NCI-H1436 treated with DMSO at 0.1 percent for 48 hours (cell line): ENCODE data around the gene FAM171A1.
"Not testable (repeated sequence)": the region's sequence is repeated elsewhere in the genome, so short reads cannot be mapped to it uniquely, and the experiment has no call there.

Experiments
- DNase-seq: peaks from one replicate; lab custom pipeline; 2025; lab: John Stamatoyannopoulos, UW

Gene FAM171A1

DNA sequence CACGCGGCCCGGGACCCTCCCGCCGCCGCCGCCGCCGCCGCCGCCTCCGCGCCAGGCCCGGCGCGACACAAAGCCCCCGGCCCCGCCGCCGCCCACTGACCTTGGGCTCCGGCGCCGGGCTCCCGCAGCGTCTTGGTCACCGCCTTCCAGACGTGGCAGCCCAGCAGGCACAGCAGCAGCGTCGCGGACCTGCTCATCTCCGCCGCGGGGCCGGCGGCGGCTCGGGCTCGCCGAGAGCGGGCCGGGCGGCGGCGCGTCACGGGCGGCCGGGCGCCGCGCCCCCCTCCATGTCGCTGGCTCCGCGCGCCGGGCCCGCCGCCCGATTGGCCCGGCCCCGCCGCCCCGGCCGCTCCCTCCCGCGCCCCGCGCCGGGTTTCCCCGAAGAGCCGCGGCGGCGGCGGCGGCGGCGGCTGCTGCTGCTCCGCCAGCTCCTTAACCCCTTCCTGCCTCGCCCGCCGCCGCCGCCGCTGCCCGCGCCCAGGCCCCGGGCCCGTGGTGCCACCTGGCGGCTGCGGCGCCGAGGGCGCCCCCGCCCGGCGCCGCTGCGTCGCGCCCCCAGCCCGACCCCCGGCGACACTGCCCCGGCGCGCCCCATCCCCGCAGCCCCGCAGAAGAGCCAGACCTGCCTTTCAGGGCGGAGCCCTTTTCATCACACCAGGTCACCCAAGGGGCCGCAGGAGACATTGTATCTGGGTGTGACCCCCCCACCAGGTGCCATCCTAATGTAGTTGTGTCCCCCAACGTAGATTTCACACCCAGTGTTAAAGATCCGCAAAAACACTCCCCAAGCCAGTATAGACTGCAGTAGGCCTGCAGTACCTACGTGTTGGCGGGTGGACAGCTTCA is at the start of gene FAM171A1:
FAM171A1 (minus strand) TSS at position 434 of the 846 bp plus-strand sequence; CDS start at position 197, 237 bp downstream.
- DNase-seq = no peak

DNA sequence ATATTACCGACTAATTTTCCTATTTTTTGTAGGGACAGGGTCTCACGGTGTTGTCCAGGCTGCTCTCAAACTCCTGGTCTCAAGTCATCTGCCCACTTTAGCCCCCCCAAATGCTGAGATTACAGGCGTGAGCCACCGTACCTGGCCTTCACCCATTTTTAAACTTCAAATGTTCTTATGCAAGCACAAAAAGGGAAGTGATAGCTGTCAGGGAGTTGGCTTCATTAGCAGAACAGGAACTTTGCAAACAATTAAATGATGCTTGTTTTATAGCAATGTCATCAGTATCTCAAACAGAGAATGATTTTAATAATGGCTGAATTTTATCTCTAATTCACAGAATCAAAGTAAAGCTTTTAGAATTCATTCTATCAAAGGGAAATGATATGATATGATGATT is 49.8 kb upstream of the FAM171A1 start:
- DNase-seq = no peak

- no peak for DNase-seq
Observed at GRCh38 chr10:15419279-15419874, 48.3 kb upstream of the FAM171A1 start.

- DNase-seq = no peak
Observed at GRCh38 chr10:15416034-15416433, 44.9 kb upstream of the FAM171A1 start.

GRCh38 chr10:15411010-15411409 is 39.9 kb upstream of the FAM171A1 start:
- no peak for DNase-seq

DNA sequence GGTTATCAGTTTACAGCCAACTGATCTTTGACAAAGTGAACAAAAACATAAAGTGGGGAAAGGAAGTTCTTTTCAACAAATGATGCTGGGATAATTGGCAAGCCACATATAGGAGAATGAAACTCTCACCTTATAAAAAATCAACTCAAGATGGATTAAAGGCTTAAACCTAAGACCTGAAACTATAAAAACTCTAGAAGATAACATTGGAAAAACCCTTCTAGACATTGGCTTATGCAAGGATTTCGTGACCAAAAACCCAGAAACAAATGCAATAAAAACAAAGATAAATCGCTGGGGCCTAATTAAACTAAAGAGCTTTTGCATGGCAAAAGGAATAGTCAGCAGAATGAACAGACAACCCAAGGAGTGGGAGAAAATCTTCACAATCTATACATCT is 38.3 kb upstream of the FAM171A1 start:
- not testable (repeated sequence) for DNase-seq

GRCh38 chr10:15408557-15408956 is 37.5 kb upstream of the FAM171A1 start:
- DNase-seq = no peak

DNA sequence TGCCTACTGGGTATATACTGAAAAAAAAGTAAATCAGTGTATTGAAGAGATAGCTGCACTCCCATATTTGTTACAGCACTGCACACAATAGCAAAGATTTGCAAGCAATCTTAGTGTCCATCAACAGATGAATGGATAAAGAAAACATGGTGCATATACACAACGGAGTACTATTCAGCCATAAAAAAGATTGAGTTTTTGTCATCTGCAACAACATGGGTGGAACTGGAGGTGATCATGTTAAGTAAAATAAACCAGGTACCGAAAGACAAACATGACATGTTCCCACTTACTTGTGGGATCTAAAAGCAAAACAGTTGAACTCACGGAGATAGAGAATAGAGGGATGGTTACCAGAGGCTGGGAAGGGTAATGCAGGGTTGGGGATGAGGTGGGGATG is 34.2 kb upstream of the FAM171A1 start:
- DNase-seq = no peak

GRCh38 chr10:15401382-15401781 is 30.3 kb upstream of the FAM171A1 start:
- no peak for DNase-seq

GRCh38 chr10:15400461-15400860 is 29.4 kb upstream of the FAM171A1 start:
- not testable (repeated sequence) for DNase-seq

DNA sequence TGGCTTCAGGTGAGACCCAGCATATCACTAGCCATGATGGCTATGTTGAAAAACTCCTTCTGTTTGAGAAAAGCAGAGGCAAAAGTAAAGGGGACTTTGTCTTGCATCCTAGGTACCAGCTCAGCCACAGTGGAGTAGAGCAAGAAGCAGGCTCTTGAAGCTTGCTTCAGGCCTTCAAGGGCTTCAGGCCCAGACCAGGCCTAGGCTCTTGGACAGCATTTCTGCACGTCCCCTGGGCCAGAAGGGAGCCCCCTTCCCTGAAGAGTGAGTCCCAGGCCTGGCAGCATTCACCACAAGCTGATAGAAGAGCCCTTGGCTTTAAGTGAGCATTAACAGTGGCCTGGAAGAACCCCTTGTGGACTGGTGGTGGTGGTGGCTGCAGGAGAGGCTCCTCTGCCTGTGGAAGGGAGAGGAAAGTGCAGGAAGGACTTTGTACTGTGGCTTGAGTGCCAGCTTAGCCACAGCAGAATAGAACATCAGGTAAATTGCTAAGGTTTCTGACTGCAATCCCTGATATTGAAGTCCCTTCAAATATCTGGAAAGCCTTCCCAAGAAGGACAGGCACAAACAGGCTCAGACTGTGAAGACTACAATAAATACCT is 28.1 kb upstream of the FAM171A1 start:
- no peak for DNase-seq

DNA sequence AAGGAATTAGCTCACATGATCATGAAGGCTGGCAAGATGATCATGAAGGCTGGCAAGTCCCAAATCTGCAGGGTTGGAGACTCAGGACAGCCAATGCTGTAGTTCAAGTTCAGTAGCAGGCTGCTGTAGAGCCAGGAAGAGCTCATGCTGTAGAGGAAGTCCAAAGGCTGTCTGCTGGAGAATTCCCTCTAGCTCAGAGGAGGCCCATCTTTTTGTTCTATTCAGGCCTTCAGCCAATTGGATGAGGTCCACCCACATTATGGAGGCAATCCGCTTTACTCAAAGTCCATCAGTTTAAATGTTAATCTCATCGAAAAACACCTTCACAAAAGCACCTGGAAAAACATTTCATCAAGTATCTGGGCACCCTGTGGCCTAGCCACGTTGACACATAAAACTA is 24.8 kb upstream of the FAM171A1 start:
- DNase-seq = no peak

GRCh38 chr10:15393139-15393825 is 22.2 kb upstream of the FAM171A1 start:
- no peak for DNase-seq

- no peak for DNase-seq
Observed at GRCh38 chr10:15391491-15391890, 20.4 kb upstream of the FAM171A1 start.

DNA sequence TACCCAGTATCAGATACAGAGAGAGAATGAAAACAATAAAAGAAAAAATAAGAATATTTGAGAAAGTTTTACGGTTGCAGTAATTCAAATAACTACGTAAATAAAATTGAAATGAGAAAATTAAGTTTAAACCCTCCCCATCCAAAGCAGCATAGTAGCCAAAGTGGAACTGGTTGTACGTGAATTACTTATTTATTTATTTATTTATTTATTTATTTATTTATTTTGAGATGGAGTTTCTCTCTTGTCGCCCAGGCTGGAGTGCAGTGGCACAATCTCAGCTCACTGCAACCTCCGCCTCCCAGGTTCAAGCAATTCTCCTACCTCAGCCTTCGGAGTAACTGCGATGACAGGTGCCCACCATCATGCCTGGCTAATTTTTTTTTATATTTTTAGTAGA is 17.1 kb upstream of the FAM171A1 start:
- not testable (repeated sequence) for DNase-seq

DNA sequence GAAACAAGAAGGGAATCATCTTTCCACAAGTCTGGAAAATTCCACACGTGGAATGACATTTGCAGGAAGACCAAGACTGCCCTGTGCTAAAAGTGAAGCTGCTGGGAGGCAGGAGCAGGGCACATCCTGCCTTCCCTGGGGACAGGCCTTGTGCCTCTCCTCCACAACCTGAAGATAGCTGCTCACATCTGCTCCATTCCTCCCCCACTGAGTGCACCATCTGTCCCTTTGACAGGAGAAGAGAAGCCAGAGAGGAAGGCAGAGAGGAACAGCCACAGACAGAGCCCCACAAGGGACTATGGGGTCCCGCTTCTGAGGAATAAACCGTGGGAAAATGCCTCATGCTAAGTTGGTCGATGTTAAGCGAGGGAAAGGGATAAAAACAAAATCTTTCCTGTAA is 15.9 kb upstream of the FAM171A1 start:
- DNase-seq = no peak

DNA sequence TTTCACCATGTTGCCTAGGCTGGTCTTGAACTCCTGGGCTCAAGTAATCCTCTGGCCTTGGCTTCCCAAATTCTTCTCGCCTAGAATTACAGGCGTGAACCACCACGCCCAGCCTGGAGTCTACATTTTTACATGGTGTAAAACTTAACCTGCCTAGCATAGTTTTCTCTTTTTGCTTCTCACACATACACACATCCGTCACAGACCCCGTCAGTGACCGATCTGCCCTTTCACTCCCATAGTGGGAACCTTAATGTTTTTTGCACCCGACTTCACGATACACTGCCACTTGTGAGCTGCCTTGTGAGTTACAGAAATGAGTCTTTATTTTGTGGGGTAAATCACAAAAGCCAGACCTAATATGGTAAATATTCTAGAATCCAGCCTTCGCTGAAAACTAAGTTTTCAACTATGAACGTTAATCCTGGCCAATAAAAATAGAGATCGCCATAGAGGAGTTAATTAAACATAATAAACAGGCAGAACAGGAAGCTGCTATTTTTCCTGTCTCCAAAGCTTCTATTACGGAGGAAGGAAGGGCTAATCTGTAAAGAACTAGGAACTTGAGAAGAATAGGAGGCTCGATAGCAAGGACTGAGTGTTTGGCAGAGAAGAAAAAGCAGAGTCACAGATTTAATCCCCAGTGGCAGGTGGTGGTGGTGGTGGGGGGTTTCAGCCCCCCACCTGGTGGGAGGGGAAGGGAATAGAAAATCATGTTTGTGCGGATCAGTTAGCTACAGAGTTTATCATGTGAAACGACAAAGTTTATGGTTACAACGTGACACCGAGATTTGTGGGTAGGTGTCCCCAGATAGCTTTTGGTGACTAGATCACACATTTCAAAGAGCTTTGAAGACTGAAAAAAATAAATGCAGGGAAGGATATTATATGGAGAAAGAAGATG is 14.7 kb upstream of the FAM171A1 start:
- DNase-seq = no peak

GRCh38 chr10:15381420-15381819 is 10.3 kb upstream of the FAM171A1 start:
- DNase-seq = no peak

- DNase-seq = no peak
Observed at GRCh38 chr10:15379078-15379477, 8.0 kb upstream of the FAM171A1 start.

DNA sequence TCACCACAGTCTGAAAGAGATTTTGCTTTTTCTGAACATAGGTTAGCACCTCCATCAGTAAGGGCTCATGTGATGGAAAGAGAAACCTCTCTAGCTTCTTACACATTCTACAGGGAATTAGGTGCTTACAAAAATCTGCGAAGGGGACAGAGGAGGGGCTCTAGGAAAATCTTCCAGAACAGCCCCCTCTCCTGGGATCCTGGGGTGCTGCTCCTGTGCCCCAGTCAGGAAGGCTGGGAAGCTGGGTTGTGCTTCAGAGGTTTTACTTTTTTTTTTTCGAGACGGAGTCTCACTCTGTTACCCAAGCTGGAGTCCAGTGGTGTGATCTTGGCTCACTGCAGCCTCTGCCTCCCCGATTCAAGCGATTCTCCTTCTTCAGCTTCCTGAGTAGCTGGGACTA is 7.5 kb upstream of the FAM171A1 start:
- no peak for DNase-seq

DNA sequence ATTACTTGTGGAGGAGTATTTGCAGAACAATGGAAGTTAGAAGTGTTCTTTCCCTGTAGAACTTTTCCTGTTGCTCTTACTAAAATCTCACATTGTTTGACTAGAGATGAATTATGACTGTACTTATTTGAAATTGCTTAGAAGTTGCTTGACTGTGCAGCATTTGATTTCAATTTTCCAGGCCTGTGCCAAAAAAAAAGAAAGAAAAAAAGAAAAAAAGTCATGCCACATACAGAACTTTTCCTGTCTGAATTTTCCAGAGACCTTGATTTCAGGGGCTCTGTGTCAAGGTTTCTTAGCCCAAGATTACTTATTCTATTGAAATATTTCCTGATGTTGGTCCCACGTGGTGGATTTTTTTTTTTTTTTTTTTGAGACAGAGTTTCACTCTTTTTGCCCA is 3.5 kb upstream of the FAM171A1 start:
- DNase-seq = no peak

- no peak for DNase-seq
Observed at GRCh38 chr10:15374156-15374555, 3.1 kb upstream of the FAM171A1 start.
